Lower leg skin (tissue), 4 donors: Measurements from ENCODE around the gene GRIN1. TPM values are rescaled to one million over a fixed set of nuclear protein-coding genes. Genes with fewer than 3 reads are reported as not detected.

Experiments used
- DNase-seq, 2 donors: peaks; one replicate each; pipeline ENCODE4 v3.0.0-alpha.2; 2019; ENCODE audit warnings: low spot score in 2 of 2
- H3K4me3 ChIP-seq: fragments of 200-600 bp; sonication (generic); 2 replicates; pipeline ENCODE4 v1.5.1; 2017; ENCODE audit warnings: mild to moderate bottlenecking, low read depth; ENCODE audit not compliant: poor library complexity, severe bottlenecking
- CTCF ChIP-seq, 3 donors: fragments of 450-650 bp; IDR thresholded peaks; one replicate each; pipeline ENCODE4 v1.5.1; 2016; ENCODE audit warnings: antibody characterized with exemption in 3 of 3, mild to moderate bottlenecking in 3 of 3, moderate library complexity in 2 of 3
- POLR2A ChIP-seq, 2 donors: fragments of 450-650 bp; IDR thresholded peaks; one replicate each; pipeline ENCODE4 v1.6.1; 2016 to 2017; ENCODE audit warnings: antibody characterized with exemption in 2 of 2, mild to moderate bottlenecking in 1 of 2, moderate library complexity in 1 of 2
- WGBS, 2 donors: methylation state at CpG; one replicate each; pipeline ENCODE4 v1.1.5; 2018; 5-methylcytosine and 5-hydroxymethylcytosine counted together
- intact Hi-C: fragments of 100-400 bp; cut with DNase I; formaldehyde crosslinking; loops from one replicate; pipeline ENCODE4 v1.15.0; 2023; ENCODE audit warnings: low total_unique reads
- total RNA-seq, 4 donors: library from RNA; depleted of rRNA; stranded (reverse); fragments of >200 nt; gene quantifications; one replicate each; pipeline ENCODE4 v1.1.0, GENCODE V29; 2016

The GRIN1 gene
- total RNA-seq, 4 donors from 2014 or later = 0.10 to 2.4 (median 0.49) TPM; not detected in 1

GRCh38 chr9:137110911-137111787 is 27.8 kb upstream of the GRIN1 start:
- no peak overlapping the region for H3K4me3 ChIP-seq
- 90 to 92% methylated on average over 28 of the region's 28 CpGs for WGBS, 2 donors
- no peak for DNase-seq
- intact Hi-C loops = no loop called here
- TF ChIP-seq CTCF (IDR thresholded peaks at IDR 0.05) (no peak), POLR2A (IDR thresholded peaks at IDR 0.05) (no peak)

- H3K4me3 ChIP-seq = no peak overlapping the region
- TF ChIP-seq POLR2A (IDR thresholded peaks at IDR 0.05) (no peak), CTCF (IDR thresholded peaks at IDR 0.05) (no peak)
- WGBS, 2 donors = 93 to 94% methylated on average over 26 to 33 of the region's 35 CpGs
- intact Hi-C loops = no loop called here
- no peak for DNase-seq
These were observed 27.0 kb upstream of the GRIN1 start for GRCh38 chr9:137111788-137112563.

- no peak overlapping the region for H3K4me3 ChIP-seq
- TF ChIP-seq POLR2A (IDR thresholded peaks at IDR 0.05) (no peak), CTCF (IDR thresholded peaks at IDR 0.05) (no peak)
- intact Hi-C loops = no loop called here
- WGBS, 2 donors = 93 to 95% methylated on average over 23 to 32 of the region's 42 CpGs
- DNase-seq = no peak
These were observed 26.2 kb upstream of the GRIN1 start for GRCh38 chr9:137112564-137113384.

- TF ChIP-seq CTCF (IDR thresholded peaks at IDR 0.05) = no peak
- TF ChIP-seq POLR2A (IDR thresholded peaks at IDR 0.05) = no peak
- no peak overlapping the region for H3K4me3 ChIP-seq
- no peak for DNase-seq
- intact Hi-C loops = no loop called here
- WGBS, 2 donors = 54 to 92% methylated on average over 12 to 28 of the region's 66 CpGs
These were observed 25.4 kb upstream of the GRIN1 start for GRCh38 chr9:137113385-137114159.

- intact Hi-C loops = no loop called here
- TF ChIP-seq CTCF (IDR thresholded peaks at IDR 0.05) (no peak), POLR2A (IDR thresholded peaks at IDR 0.05) (no peak)
- WGBS, 2 donors = 1% methylated on average over 18 of the region's 45 CpGs; no CpG with 5 or more reads in 1 of the 2 donors
These were observed 24.7 kb upstream of the GRIN1 start for GRCh38 chr9:137114220-137114612.

More at GRCh38 chr9:137114220-137114612, 24.7 kb upstream of the GRIN1 start:
- peak overlapping the region; percentile 72 for H3K4me3 ChIP-seq
- no peak for DNase-seq
